Spinal cord (tissue), 10 donors: ENCODE measurements around the gene CYTH3. TPM values are rescaled to one million over a fixed set of nuclear protein-coding genes. Genes with fewer than 3 reads are reported as not detected.
A peak's percentile ranks its signal among the peaks of the same experiment; 100 is the strongest.

Experiments
- DNase-seq, 6 donors: peaks; one replicate each; pipeline versions ENCODE4 v3.0.0 to v3.0.0-alpha.2; 2013 to 2015; ENCODE audit warnings: low spot score in 6 of 6, low read depth in 4 of 6
- H3K27ac ChIP-seq: one replicate; pipeline ENCODE4 v1.5.1; 2013; ENCODE audit warnings: low read depth, low read length, control low read depth
- H3K27me3 ChIP-seq: one replicate; pipeline ENCODE4 v1.6.1; 2013; ENCODE audit warnings: low read length; ENCODE audit not compliant: control insufficient read depth, insufficient read depth
- H3K36me3 ChIP-seq: one replicate; pipeline ENCODE4 v1.6.1; 2013; ENCODE audit warnings: low read length; ENCODE audit not compliant: control insufficient read depth, insufficient read depth
- H3K4me1 ChIP-seq: one replicate; pipeline ENCODE4 v1.6.1; 2013; ENCODE audit warnings: low read length; ENCODE audit not compliant: control insufficient read depth, insufficient read depth
- H3K4me3 ChIP-seq: one replicate; pipeline ENCODE4 v1.5.1; 2013; ENCODE audit warnings: low read depth, low read length, control low read depth
- H3K9me3 ChIP-seq: one replicate; pipeline ENCODE4 v1.6.1; 2013; ENCODE audit warnings: low read length; ENCODE audit not compliant: control insufficient read depth, insufficient read depth
- WGBS: methylation state at CpG from one replicate; pipeline ENCODE4 v1.1.5; 2013; ENCODE audit warnings: missing lambda C conversion rate; ENCODE audit not compliant: insufficient coverage; 5-methylcytosine and 5-hydroxymethylcytosine counted together
- polyA plus RNA-seq, 2 donors: library from polyadenylated mRNA; unstranded; fragments of 120-200 nt; gene quantifications; one replicate each; pipeline ENCODE4 v1.2.1, GENCODE V29; 2013; ENCODE audit not compliant: insufficient read length in 2 of 2
- total RNA-seq, 2 donors: library from RNA; depleted of rRNA in 1 of 2; stranded (reverse); fragments of 120-200 nt in 1 of 2; fragments of >200 nt in 1 of 2; gene quantifications; one replicate each; pipeline versions ENCODE4 v1.2.3 to v1.2.4, GENCODE V29; 2013 to 2014
- donor health status: healthy.

The CYTH3 gene
- total and polyA plus RNA-seq, 4 donors = 24.8 to 41.9 (median 31.3) TPM

DNA sequence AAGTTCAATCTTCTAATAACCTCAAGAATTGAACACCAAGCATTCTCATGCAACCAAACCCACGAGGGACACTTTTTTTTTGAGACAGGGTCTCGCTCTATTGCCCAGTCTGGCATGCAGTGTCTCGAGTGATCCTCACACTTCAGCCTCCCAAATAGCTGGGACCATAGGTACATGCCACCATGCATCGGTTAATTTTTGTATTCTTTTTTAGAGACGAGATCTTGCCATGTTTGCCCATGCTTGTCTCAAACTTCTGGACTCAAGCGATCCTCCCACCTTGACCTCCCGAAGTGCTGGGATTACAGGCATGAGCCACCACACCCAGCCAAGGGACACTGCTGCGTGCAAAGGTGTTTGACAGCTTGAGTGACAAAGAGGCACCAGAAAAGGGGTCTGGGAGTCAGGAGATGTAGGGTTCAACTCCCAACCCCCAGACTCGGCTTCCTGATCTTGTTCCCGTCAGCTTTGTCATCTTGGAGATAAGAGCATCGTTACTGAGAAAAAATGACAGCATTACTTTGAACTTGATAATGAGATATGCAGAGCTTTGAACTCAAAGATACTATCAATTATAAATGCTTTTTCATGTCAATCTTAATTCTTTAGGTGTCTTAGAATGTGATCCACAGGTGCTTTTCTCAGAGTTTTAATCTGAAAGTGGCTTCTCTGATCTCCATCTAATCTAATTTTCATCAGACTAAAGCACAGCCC, 1.6 kb upstream of the CYTH3 start:
- no peaks in the 10 kb centered on the region for H3K9me3 ChIP-seq
- no peak overlapping the region for H3K4me3 ChIP-seq
- 92% methylated on average over 5 of the region's 11 CpGs for WGBS
- DNase-seq = no peak
- H3K4me1 ChIP-seq = peaks cover 16% of the 10 kb centered on the region
- H3K27me3 ChIP-seq = no peaks in the 10 kb centered on the region
- H3K27ac ChIP-seq = no peak overlapping the region
- H3K36me3 ChIP-seq = no peaks in the 10 kb centered on the region

DNA sequence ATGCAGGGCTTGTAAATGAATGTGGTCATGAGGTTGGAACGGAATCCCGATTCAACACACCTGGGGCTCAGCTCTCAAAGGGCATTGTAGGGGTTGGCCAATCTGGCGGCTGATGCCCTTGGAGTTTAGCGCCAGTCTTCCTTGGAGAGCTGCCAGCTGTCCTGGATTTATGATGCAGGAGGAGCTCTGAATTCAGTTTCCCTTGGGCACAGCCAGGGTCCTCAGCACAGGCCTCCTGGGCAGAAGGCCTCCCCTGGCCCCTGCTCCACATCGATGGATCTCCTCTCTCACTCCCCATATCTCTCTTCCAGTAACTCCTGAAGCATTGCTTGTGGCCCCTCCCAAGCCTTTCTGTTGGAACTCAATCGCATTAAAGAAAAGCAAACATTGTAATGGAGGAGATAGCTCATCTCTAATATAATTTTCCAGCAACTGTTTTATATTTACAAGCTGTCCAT, 985 bp upstream of the CYTH3 start:
- Histone ChIP-seq H3K9me3 (no peaks in the 10 kb centered on the region), H3K27me3 (no peaks in the 10 kb centered on the region), H3K4me3 (no peak overlapping the region), H3K4me1 (peaks cover 16% of the 10 kb centered on the region), H3K27ac (no peak overlapping the region), H3K36me3 (no peaks in the 10 kb centered on the region)
- WGBS = 41% methylated on average over 5 of the region's 6 CpGs
- DNase-seq = peak in 2 of 6 donors; percentile 41 to 57

DNA sequence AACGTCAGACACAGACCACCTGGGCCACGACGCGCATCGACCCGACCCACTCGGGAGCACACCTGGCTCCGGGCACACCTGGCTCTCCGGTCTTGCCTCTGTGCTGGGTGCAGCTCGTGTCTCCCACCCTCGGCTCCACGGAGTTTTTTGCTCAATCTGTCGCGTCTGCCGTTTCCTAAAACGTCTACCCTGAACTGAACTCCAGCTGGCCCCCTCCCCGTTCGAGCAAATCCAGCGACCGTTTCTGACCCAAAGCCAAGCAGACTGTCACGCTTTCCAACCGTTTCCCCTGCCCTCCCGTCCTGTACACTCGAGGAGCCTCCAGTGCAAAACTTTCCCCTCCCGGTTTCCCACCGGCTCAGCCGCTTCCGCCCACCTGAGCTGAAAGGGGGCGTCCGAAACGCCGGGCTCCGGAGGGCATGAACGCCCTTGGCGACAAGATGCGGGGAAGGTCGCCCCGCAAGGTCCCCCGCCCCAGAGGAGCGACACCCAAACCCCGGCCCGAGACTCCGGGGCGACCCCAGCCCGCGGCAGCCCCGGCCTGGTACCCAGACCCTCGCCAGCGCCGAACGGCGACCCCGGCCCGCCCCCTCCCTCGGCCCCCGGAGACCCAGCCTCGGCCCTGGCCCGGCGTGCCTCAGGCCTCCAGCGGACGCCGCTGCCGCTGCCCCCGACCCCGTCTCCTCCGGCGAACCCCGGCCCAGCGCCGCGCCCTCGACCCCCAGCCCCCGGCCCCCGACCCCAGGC, 557 bp downstream of the CYTH3 start:
- under 1% methylated on average over 59 of the region's 74 CpGs for WGBS
- Histone ChIP-seq H3K27me3 (no peaks in the 10 kb centered on the region), H3K9me3 (no peaks in the 10 kb centered on the region), H3K36me3 (no peaks in the 10 kb centered on the region), H3K4me1 (peaks cover 16% of the 10 kb centered on the region), H3K4me3 (peak overlapping the region; percentile 80), H3K27ac (peak overlapping the region; percentile 10)
- DNase-seq = peak in 2 of 6 donors; percentile 43 to 64

DNA sequence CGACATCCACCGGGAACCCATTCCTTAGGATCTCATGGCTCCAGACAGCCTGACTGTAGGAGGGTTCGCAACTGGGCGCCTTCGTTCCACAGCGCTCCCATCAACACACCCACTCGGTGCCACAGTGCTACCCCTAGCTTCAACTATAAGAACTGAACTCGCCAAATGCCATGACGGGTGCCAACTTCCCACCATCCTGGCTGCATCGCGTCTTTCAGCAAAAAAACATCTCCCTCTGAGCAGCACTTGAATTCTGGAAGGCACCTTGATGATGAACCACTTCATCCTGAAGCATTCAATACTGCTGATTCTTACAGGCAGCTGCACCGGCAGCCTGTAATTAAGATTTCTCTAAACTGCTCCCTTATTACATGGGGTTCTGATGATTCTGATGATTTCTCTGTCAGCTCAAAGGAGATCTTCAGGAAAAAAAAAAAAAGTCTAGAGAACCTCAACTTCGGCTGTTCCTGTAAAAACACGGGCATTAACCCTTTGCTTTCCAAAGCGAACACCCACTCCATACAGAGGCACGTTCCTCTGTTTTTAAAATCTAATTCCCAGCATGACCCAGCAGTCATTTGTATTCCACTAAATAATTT, 1.3 kb downstream of the CYTH3 start:
- WGBS = under 1% methylated on average over 15 of the region's 16 CpGs
- H3K36me3 ChIP-seq = no peaks in the 10 kb centered on the region
- no peaks in the 10 kb centered on the region for H3K9me3 ChIP-seq
- H3K4me1 ChIP-seq = peaks cover 16% of the 10 kb centered on the region
- H3K27me3 ChIP-seq = no peaks in the 10 kb centered on the region
- DNase-seq = peak in 3 of 6 donors; percentile 47 to 83 (median 78)
- H3K27ac ChIP-seq = peak overlapping the region; percentile 10
- H3K4me3 ChIP-seq = peak overlapping the region; percentile 80

DNA sequence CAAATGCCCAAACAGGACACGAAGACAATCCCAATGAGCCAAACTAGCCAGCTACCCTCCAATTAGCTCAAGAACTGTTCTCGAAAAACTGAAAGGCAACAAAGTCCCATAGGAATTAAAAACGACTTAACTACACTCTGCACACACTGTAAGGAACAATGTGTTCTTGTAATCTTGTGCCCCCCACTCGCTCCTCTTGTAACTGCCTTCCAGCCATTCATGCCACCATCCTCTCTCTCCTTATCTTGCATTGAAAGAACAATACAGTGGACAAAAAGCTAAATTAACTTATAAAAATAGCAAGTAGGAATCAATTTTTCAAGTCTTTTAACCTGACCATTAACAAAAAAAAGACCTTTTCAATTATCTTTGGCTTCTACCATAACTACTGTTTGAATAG, 2.9 kb downstream of the CYTH3 start:
- H3K9me3 ChIP-seq = no peaks in the 10 kb centered on the region
- WGBS = no CpG with 5 or more reads among the region's 4 CpGs
- H3K4me1 ChIP-seq = peaks cover 16% of the 10 kb centered on the region
- no peak overlapping the region for H3K4me3 ChIP-seq
- H3K27me3 ChIP-seq = no peaks in the 10 kb centered on the region
- DNase-seq = no peak
- H3K36me3 ChIP-seq = no peaks in the 10 kb centered on the region
- no peak overlapping the region for H3K27ac ChIP-seq

DNA sequence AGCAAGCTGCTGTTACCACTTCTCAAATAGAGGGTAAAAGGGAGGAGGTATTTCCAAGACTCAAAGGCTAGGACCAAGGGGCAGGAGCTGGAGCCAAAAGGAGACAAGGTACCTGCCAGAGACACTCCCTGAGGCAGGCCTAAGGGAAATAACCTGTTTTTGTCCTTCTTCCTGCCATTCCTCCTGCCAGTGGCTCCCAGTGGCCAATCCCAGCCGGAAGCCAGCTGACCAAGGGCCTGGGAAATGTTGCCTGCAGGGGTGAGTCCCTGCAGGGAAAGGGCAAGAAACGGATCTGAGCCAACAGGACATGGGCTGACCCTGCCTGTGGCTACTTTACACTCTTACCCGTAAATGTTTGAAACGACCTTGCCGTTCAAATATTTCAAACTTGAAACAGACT, 3.5 kb downstream of the CYTH3 start:
- WGBS = 84% methylated on average over 2 of the region's 5 CpGs
- H3K27ac ChIP-seq = no peak overlapping the region
- no peak for DNase-seq
- no peak overlapping the region for H3K4me3 ChIP-seq
- no peaks in the 10 kb centered on the region for H3K36me3 ChIP-seq
- H3K27me3 ChIP-seq = no peaks in the 10 kb centered on the region
- no peaks in the 10 kb centered on the region for H3K9me3 ChIP-seq
- H3K4me1 ChIP-seq = peaks cover 16% of the 10 kb centered on the region

DNA sequence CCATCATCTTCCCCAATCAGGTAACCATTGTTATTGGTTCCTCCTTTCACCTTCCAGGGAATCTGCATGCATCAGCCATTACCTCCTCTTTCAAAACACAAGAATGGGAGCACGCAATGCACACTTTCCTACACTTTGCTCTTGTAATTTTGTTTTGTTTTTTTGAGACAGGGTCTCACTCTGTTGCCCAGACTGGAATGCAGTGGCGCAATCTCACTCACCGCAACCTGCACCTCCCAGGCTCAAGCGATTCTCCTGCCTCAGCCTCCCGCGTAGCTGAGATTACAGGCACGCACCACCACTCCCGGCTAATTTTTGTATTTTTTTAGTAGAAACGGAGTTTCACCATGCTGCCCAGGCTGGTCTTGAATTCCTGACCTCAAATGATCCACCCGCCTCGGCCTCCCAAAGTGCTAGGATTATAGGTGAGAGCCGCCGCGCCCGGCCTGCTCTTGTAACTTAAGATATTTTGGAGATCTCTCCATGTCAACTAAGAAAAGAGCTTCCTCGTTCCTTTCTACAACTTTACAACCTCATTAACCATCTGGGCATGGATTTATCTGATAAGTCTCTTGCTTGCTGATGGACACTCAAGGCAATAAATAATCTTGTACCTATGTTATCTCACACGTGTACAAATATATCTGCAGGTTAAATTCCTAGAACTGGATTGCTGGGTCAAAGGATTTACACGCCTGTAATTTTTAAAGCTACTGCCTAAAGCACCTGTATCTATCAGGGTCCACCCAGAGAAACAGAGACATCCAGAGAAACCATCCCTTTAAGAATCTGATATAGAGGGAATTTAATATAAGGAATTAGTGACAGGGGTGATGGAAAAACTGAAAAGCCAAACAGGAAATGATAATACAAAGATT, 4.2 kb downstream of the CYTH3 start:
- H3K9me3 ChIP-seq = no peaks in the 10 kb centered on the region
- 92% methylated on average over 5 of the region's 18 CpGs for WGBS
- no peak for DNase-seq
- no peak overlapping the region for H3K4me3 ChIP-seq
- no peak overlapping the region for H3K27ac ChIP-seq
- peaks cover 12% of the 10 kb centered on the region for H3K4me1 ChIP-seq
- no peaks in the 10 kb centered on the region for H3K27me3 ChIP-seq
- H3K36me3 ChIP-seq = no peaks in the 10 kb centered on the region

DNA sequence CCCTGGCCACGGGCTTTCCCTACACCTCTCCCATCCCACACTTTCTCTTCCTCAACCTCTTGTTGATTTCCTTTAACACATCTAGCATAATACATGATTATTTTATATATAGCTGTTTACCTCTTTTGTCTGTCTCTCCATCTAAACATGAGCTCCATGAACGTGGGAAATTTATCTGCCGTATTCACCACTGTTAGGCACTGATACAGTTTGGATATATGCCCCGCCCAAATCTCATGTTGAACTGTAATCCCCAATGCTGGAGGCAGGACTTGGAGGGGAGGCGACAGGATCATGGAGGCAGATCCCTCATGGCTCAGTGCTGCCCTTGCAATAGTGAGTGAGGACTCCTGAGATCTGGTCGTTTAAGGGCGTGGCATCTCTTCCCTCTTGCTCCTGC, 5.7 kb downstream of the CYTH3 start:
- peaks cover 4% of the 10 kb centered on the region for H3K4me1 ChIP-seq

DNA sequence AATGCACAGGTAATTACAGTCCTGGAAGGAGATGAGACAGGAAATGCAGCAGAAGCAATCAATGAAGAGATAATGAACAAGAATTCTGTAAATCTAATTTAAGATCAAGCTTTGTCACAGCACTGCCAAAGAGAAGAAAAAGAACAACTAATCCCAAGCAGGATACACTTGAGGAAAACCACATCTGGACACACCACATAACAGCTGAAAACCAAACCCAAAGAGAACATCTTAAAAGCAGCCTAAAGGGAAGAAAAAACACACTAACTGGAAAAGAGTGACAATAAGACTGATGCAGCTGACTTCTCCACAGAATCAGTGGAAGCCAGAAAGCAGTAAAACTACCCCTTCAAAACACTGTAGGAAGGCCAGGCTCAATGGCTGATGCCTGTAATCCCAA, 10.2 kb downstream of the CYTH3 start:
- H3K9me3 ChIP-seq = no peaks in the 10 kb centered on the region
- H3K27ac ChIP-seq = no peak overlapping the region
- H3K36me3 ChIP-seq = no peaks in the 10 kb centered on the region
- peaks cover 11% of the 10 kb centered on the region for H3K4me1 ChIP-seq
- H3K4me3 ChIP-seq = no peak overlapping the region
- H3K27me3 ChIP-seq = no peaks in the 10 kb centered on the region
- DNase-seq = no peak

More for the DNA sequence above, 5.7 kb downstream of the CYTH3 start:
- H3K4me3 ChIP-seq = no peak overlapping the region
- H3K9me3 ChIP-seq = no peaks in the 10 kb centered on the region
- no peak overlapping the region for H3K27ac ChIP-seq
- H3K36me3 ChIP-seq = no peaks in the 10 kb centered on the region
- H3K27me3 ChIP-seq = no peaks in the 10 kb centered on the region
- WGBS = 89% methylated on average over 4 of the region's 7 CpGs
- DNase-seq = no peak
